RWPE1 (cell line): ENCODE results near the gene FIBCD1.

ENCODE experiments used
- CTCF ChIA-PET: fragments of 350-600 bp; sonication (Branson Sonifier 250); formaldehyde crosslinking; extraction: SDS; loops from one replicate; lab custom pipeline; 2021; lab: Yijun Ruan, JAX
- POLR2A ChIA-PET: fragments of 400-600 bp; formaldehyde crosslinking; extraction: SDS; loops from one replicate; lab custom pipeline; 2020; ENCODE audit warnings: antibody characterized with exemption; ENCODE audit not compliant: low non-redundant PET; lab: Yijun Ruan, JAX
- DNase-seq: peaks from one replicate; pipeline ENCODE4 v3.0.0; 2012; ENCODE audit warnings: low spot score
- H3K27ac ChIP-seq: fragments of 450-650 bp; 2 replicates; pipeline ENCODE4 v1.5.1; 2017
- TF ChIP-seq, protein P1 (sequence below): fragments of 450-650 bp; conservative IDR thresholded peaks from 2 replicates; pipeline ENCODE4 v1.5.1; 2017; ENCODE audit warnings: low read depth, mild to moderate bottlenecking

FIBCD1 gene

DNA sequence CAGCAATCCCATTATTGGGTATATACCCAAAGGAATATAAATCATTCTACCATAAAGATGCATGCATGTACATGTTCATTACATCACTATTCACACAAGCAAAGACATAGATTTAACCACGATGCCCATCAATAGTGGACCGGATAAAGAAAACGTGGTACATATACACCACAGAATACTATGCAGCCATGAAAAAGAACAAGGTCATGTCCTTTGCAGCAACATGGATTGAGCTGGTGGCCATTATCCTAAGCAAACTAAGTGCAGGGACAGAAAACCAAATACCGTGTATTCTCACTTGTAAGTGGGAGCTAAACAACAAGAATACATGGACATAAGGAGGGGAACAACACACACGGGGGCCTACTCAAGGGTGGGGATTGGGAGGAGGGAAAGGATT, 36.1 kb upstream of the FIBCD1 start:
- no peak for DNase-seq
- TF ChIP-seq, protein P1, sequence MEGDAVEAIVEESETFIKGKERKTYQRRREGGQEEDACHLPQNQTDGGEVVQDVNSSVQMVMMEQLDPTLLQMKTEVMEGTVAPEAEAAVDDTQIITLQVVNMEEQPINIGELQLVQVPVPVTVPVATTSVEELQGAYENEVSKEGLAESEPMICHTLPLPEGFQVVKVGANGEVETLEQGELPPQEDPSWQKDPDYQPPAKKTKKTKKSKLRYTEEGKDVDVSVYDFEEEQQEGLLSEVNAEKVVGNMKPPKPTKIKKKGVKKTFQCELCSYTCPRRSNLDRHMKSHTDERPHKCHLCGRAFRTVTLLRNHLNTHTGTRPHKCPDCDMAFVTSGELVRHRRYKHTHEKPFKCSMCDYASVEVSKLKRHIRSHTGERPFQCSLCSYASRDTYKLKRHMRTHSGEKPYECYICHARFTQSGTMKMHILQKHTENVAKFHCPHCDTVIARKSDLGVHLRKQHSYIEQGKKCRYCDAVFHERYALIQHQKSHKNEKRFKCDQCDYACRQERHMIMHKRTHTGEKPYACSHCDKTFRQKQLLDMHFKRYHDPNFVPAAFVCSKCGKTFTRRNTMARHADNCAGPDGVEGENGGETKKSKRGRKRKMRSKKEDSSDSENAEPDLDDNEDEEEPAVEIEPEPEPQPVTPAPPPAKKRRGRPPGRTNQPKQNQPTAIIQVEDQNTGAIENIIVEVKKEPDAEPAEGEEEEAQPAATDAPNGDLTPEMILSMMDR, result no peak
- H3K27ac ChIP-seq, result no peak overlapping the region
- ChIA-PET CTCF (interaction anchor here (0.5 to 1.1 kb wide), 4 partner anchors 19 to 162 kb away, joined by 3 to 5 read pairs (median 4); no protein-coding TSS in a partner anchor), POLR2A (interaction anchor here (0.6 kb wide), 1 partner anchor 79 kb away, joined by 3 read pairs; the partner anchor contains the start of gene QRFP)

- CTCF ChIA-PET, result interaction anchor here (0.6 kb wide), 3 partner anchors 19 to 110 kb away, joined by 4 read pairs; no protein-coding TSS in a partner anchor
- TF ChIP-seq, protein P1, result no peak
Measured at GRCh38 chr9:130974697-130975096, 35.6 kb upstream of the FIBCD1 start.

GRCh38 chr9:130973686-130974281, 34.7 kb upstream of the FIBCD1 start:
- no peak for DNase-seq
- CTCF ChIA-PET, result interaction anchor here (0.6 to 1.2 kb wide), 3 partner anchors 9 to 986 kb away, joined by 3 to 4 read pairs (median 3); no protein-coding TSS in a partner anchor
- TF ChIP-seq, protein P1, result no peak
- POLR2A ChIA-PET, result no interaction called here
- no peak overlapping the region for H3K27ac ChIP-seq

More at GRCh38 chr9:130974697-130975096, 35.6 kb upstream of the FIBCD1 start:
- no peak overlapping the region for H3K27ac ChIP-seq
- no peak for DNase-seq
- POLR2A ChIA-PET, result interaction anchor here (0.6 kb wide), 1 partner anchor 78 kb away, joined by 3 read pairs; the partner anchor contains the start of gene QRFP

DNA sequence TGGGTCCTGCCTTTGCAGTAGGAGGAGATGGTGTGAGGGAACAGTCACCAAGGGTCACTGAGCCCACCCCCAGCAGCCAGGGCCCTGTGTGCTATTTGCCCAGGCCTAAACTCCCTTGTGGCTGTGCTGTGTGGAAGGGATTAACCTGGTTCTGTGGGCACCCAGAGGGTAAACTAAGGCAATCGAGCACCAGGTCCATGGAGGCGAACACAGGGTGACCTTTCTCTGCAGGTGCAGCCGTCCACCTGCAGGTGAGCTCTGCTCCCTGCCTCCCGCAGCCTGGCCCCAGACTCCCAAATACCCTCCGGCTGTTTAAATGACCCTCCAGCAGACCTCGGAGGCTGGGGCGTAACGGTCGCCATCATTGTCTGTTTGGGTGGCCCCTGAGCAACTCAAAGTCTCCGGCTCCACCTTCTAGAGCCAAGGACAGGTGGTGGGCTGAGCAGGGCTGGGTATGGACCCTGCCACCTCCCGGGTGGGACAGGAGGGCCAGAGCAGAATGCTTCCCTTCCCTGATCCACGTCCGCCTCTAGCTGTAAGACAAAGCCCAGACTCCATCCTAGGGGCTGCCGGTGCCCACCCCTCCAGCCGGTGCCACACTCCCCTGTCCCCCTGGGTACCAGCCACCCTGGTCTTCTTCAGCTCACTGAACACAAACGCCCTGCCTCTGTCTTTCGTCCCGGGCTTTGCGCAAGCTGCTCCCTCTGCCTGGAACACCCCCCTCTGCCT, 34.1 kb upstream of the FIBCD1 start:
- no peak overlapping the region for H3K27ac ChIP-seq
- CTCF ChIA-PET, result interaction anchor here (1.2 kb wide), 1 partner anchor 8 kb away, joined by 3 read pairs; no protein-coding TSS in a partner anchor

GRCh38 chr9:130972277-130972956, 33.4 kb upstream of the FIBCD1 start:
- ChIA-PET POLR2A (no interaction called here), CTCF (no interaction called here)
- no peak for DNase-seq
- TF ChIP-seq, protein P1, result no peak
- H3K27ac ChIP-seq, result no peak overlapping the region

More for the DNA sequence above, 34.1 kb upstream of the FIBCD1 start:
- no peak for DNase-seq
- POLR2A ChIA-PET, result no interaction called here
- TF ChIP-seq, protein P1, result no peak

DNA sequence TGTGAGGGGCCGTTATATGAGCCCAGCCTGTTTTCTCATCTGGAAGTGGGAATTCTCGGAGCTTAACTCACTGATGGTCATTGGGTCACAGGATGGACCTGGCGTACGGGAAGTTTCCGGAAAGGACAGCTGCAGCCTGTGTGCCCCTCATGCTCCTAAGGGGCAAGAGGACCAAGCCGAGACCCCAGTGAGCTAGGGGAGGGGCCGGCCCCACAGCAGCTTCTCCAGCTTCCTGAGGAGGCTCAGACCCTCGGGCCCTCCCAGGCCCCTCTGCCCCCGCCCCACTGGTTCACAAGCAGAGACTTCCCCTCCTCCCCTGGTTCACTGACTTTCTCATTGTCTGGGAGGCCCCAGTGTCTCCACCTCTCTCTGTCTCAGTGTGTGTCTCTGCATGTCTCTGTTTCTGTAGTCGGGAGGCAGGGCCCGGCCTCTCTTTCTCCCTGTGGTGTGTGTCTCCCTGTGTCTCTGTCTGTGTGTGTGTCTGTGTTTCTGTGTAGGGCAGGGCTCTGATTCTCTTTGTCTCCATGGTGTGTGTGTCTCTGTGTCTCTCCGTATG, 32.3 kb upstream of the FIBCD1 start:
- no peak for DNase-seq
- POLR2A ChIA-PET, result no interaction called here
- H3K27ac ChIP-seq, result no peak overlapping the region
- TF ChIP-seq, protein P1, result no peak
- CTCF ChIA-PET, result no interaction called here
